HCT116 (cell line): ENCODE results near the gene DIP2A. TPM values are rescaled to one million over a fixed set of nuclear protein-coding genes. Genes with fewer than 3 reads are reported as not detected.

ENCODE experiments used
- ATAC-seq: fragments of 200-7000 bp; cut with Tn5 transposase; 2 replicates; pipeline ENCODE4 v1.9.1; 2020; ENCODE audit warnings: mild to moderate bottlenecking, moderate library complexity
- BruUV-seq: library from RNA; stranded (reverse); fragments of 400-500 nt; replicated peaks from 2 replicates; lab custom pipeline; 2021; lab: Mats Ljungman, UMichigan
- CTCF ChIA-PET: fragments of 300-600 bp; sonication (Branson Sonifier 250); formaldehyde crosslinking; loops from one replicate; lab custom pipeline; 2021; ENCODE audit warnings: antibody characterized with exemption; lab: Charles Lee
- POLR2A ChIA-PET: fragments of 300-600, 350-600 bp; sonication (Branson Sonifier 250); formaldehyde crosslinking; loops from one replicate; lab custom pipeline; 2021; ENCODE audit warnings: antibody characterized with exemption; lab: Charles Lee
- RAD21 ChIA-PET, 2 experiments: fragments of 300-600 bp; sonication (Branson Sonifier 250); formaldehyde crosslinking; loops; one replicate each; lab custom pipeline; 2023; ENCODE audit warnings: low total read pairs in 2 of 2; ENCODE audit not compliant: uncharacterized antibody in 2 of 2, unreplicated experiment in 2 of 2, low non-redundant PET in 1 of 2; lab: Charles Lee
- DNase-seq: peaks from one replicate; pipeline ENCODE4 v3.0.0-alpha.2; 2010; ENCODE audit warnings: low read depth, low spot score
- H2AFZ ChIP-seq: fragments of 200-600 bp; shearing (Covaris generic), sonication (generic); 2 replicates; pipeline ENCODE4 v1.6.1; 2017; ENCODE audit warnings: low read depth, mixed run types, mixed read lengths, antibody characterized with exemption, low read length; ENCODE audit not compliant: poor library complexity, severe bottlenecking
- H3K27ac ChIP-seq: 2 replicates; pipeline ENCODE4 v1.5.1; 2012; ENCODE audit warnings: low read depth, low read length
- H3K27me3 ChIP-seq: fragments of 200-600 bp; sonication (generic); 2 replicates; pipeline ENCODE4 v1.6.1; 2016; ENCODE audit warnings: mixed run types, low read length, mixed read lengths; ENCODE audit not compliant: insufficient read depth
- H3K36me3 ChIP-seq, 2 experiments: fragments of 200-500 bp in 1 of 2; fragments of 200-600 bp in 1 of 2; sonication (Bioruptor generic) in 1 of 2; sonication (generic) in 1 of 2; 2 replicates each; pipeline versions ENCODE4 v1.5.1 to v1.6.1; 2014 to 2016; ENCODE audit warnings: low read length in 2 of 2, inconsistent platforms in 1 of 2, mixed read lengths in 1 of 2, mixed run types in 1 of 2; ENCODE audit not compliant: insufficient read depth in 2 of 2, control insufficient read depth in 1 of 2
- H3K4me1 ChIP-seq, 2 experiments: fragments of 200-600 bp in 1 of 2; sonication (generic) in 1 of 2; 2 replicates each; pipeline versions ENCODE4 v1.5.1 to v1.6.1; 2012 to 2017; ENCODE audit warnings: low read length in 2 of 2, inconsistent platforms in 1 of 2, mild to moderate bottlenecking in 1 of 2, mixed read lengths in 1 of 2, mixed run types in 1 of 2, moderate library complexity in 1 of 2; ENCODE audit not compliant: insufficient read depth in 2 of 2, control insufficient read depth in 1 of 2
- H3K4me2 ChIP-seq: fragments of 200-600 bp; sonication (generic); 2 replicates; pipeline ENCODE4 v1.6.1; 2017; ENCODE audit warnings: mixed run types, low read length, mixed read lengths
- H3K4me3 ChIP-seq, 2 experiments: fragments of 200-600 bp in 1 of 2; sonication (generic) in 1 of 2; replicated peaks in 1 of 2; 2 replicates each; pipeline ENCODE4 v1.5.1; 2011 to 2016; ENCODE audit warnings: low read length in 2 of 2, control low read depth in 1 of 2, low read depth in 1 of 2, mild to moderate bottlenecking in 1 of 2, mixed read lengths in 1 of 2, mixed run types in 1 of 2
- H3K79me2 ChIP-seq: fragments of 200-600 bp; sonication (generic); 2 replicates; pipeline ENCODE4 v1.6.1; 2017; ENCODE audit warnings: mild to moderate bottlenecking, mixed run types, low read length, moderate library complexity, mixed read lengths; ENCODE audit not compliant: insufficient read depth
- H3K9ac ChIP-seq: fragments of 200-600 bp; sonication (generic); 2 replicates; pipeline ENCODE4 v1.6.1; 2016; ENCODE audit warnings: low read length, mixed read lengths
- H3K9me2 ChIP-seq: fragments of 200-600 bp; sonication (generic), shearing (Covaris generic); 2 replicates; pipeline ENCODE4 v1.6.1; 2017; ENCODE audit warnings: mixed run types, mild to moderate bottlenecking, moderate library complexity; ENCODE audit not compliant: insufficient read depth
- H3K9me3 ChIP-seq, 2 experiments: fragments of 200-500 bp in 1 of 2; fragments of 200-600 bp in 1 of 2; sonication (Bioruptor generic) in 1 of 2; sonication (generic) in 1 of 2; 2 replicates each; pipeline ENCODE4 v1.6.1; 2014 to 2017; ENCODE audit warnings: low read length in 2 of 2, mixed read lengths in 2 of 2, inconsistent platforms in 1 of 2, low read depth in 1 of 2, mild to moderate bottlenecking in 1 of 2, mixed run types in 1 of 2, moderate library complexity in 1 of 2; ENCODE audit not compliant: control insufficient read depth in 1 of 2, insufficient read depth in 1 of 2
- H4K20me1 ChIP-seq: fragments of 200-600 bp; sonication (generic), shearing (Covaris generic); 2 replicates; pipeline ENCODE4 v1.6.1; 2017; ENCODE audit warnings: mixed run types, mild to moderate bottlenecking, moderate library complexity; ENCODE audit not compliant: insufficient read depth
- CEBPB ChIP-seq: IDR thresholded peaks from 2 replicates; pipeline ENCODE4 v1.6.1; 2012; ENCODE audit warnings: low read depth
- CTCF ChIP-seq, 3 experiments: fragments of 200-600 bp in 1 of 3; sonication (generic) in 1 of 3; IDR thresholded peaks in 2 of 3; conservative IDR thresholded peaks in 1 of 3; 2 replicates each; pipeline ENCODE4 v1.5.1; 2012 to 2017; ENCODE audit warnings: low read depth in 2 of 3, low read length in 2 of 3, antibody characterized with exemption in 1 of 3, borderline replicate concordance in 1 of 3, control low read depth in 1 of 3, mild to moderate bottlenecking in 1 of 3, mixed read lengths in 1 of 3, mixed run types in 1 of 3, moderate library complexity in 1 of 3; ENCODE audit not compliant: insufficient read depth in 1 of 3
- EGR1 ChIP-seq: IDR thresholded peaks from 2 replicates; pipeline ENCODE4 v1.6.1; 2012; ENCODE audit warnings: low read depth
- ELF1 ChIP-seq: IDR thresholded peaks from 2 replicates; pipeline ENCODE4 v1.6.1; 2012; ENCODE audit warnings: low read depth, borderline replicate concordance
- EZH2 ChIP-seq: fragments of 200-600 bp; sonication (generic); IDR thresholded peaks from 2 replicates; pipeline ENCODE4 v1.6.1; 2017; ENCODE audit warnings: antibody characterized with exemption, mixed run types
- EZH2phosphoT487 ChIP-seq: fragments of 200-600 bp; IDR thresholded peaks from 2 replicates; pipeline ENCODE4 v1.6.1; 2018; ENCODE audit warnings: antibody characterized with exemption, borderline replicate concordance
- FOSL1 ChIP-seq: IDR thresholded peaks from 2 replicates; pipeline ENCODE4 v1.6.1; 2012; ENCODE audit warnings: low read depth
- POLR2A ChIP-seq: IDR thresholded peaks from 2 replicates; pipeline ENCODE4 v1.7.0; 2011; ENCODE audit warnings: borderline replicate concordance; ENCODE audit not compliant: insufficient read depth, insufficient read length; ENCODE audit errors: extremely low read depth
- RAD21 ChIP-seq: IDR thresholded peaks from 2 replicates; pipeline ENCODE4 v1.6.1; 2012; ENCODE audit warnings: low read depth, mild to moderate bottlenecking
- REST ChIP-seq: IDR thresholded peaks from 2 replicates; pipeline ENCODE4 v1.6.1; 2012; ENCODE audit warnings: low read depth
- SIN3A ChIP-seq: IDR thresholded peaks from 2 replicates; pipeline ENCODE4 v1.6.1; 2012; ENCODE audit warnings: low read depth
- intact Hi-C: fragments of 100-400 bp; cut with micrococcal nuclease; formaldehyde crosslinking; loops from 2 replicates; pipeline ENCODE4 v1.10.0; 2022
- total RNA-seq: library from RNA; stranded (reverse); gene quantifications from one replicate; pipeline ENCODE4 v1.2.1, GENCODE V29; 2021; ENCODE audit not compliant: unreplicated experiment

DIP2A gene
- total RNA-seq, 1 experiment from 2014 or later = 39.9 TPM

- Histone ChIP-seq H3K9me3 (no peaks in the 10 kb centered on the region), H4K20me1 (no peaks in the 10 kb centered on the region), H2AFZ (no peak overlapping the region), H3K79me2 (no peaks in the 10 kb centered on the region), H3K4me3 (no peak overlapping the region), H3K4me2 (no peak overlapping the region), H3K9me2 (no peaks in the 10 kb centered on the region), H3K36me3 (peaks cover 0 to 2% of the 10 kb centered on the region in 2 experiments; a peak in 1 of 4 replicates), H3K27ac (no peak overlapping the region; the same call in 1 of the 2 replicates), H3K27me3 (no peaks in the 10 kb centered on the region), H3K9ac (no peak overlapping the region), H3K4me1 (no peaks in the 10 kb centered on the region)
- TF ChIP-seq EZH2 = no peak
- TF ChIP-seq REST = no peak
- BruUV-seq = no TSS peak
- intact Hi-C loops = no loop called here
- ATAC-seq = peak; percentile 8; the same call in 1 of the 2 replicates
- ChIA-PET RAD21 (no interaction called here), CTCF (no interaction called here), POLR2A (no interaction called here)
- DNase-seq = no peak
Measured at GRCh38 chr21:46423546-46424038, 35.1 kb upstream of the DIP2A start.

GRCh38 chr21:46424039-46424591 lies 34.6 kb upstream of the DIP2A start:
- no TSS peak for BruUV-seq
- Histone ChIP-seq H3K4me2 (no peak overlapping the region), H3K4me3 (no peak overlapping the region), H3K4me1 (no peaks in the 10 kb centered on the region), H3K9me2 (no peaks in the 10 kb centered on the region), H3K36me3 (peaks cover 0 to 2% of the 10 kb centered on the region in 2 experiments; a peak in 1 of 4 replicates), H3K27me3 (no peaks in the 10 kb centered on the region), H4K20me1 (no peaks in the 10 kb centered on the region), H3K9me3 (no peaks in the 10 kb centered on the region), H2AFZ (no peak overlapping the region), H3K79me2 (no peaks in the 10 kb centered on the region), H3K27ac (no peak overlapping the region; the same call in 1 of the 2 replicates), H3K9ac (no peak overlapping the region)
- RAD21 ChIA-PET = no interaction called here
- intact Hi-C loops = no loop called here
- ATAC-seq = peak; percentile 49; the same call in 1 of the 2 replicates
- DNase-seq = no peak
- CTCF ChIA-PET = no interaction called here
- POLR2A ChIA-PET = no interaction called here
- TF ChIP-seq RAD21 (no peak), POLR2A (no peak), CEBPB (no peak), EZH2phosphoT487 (no peak), EGR1 (no peak), ELF1 (no peak), CTCF (IDR thresholded peaks at IDR 0.05 in 2 of 3, conservative IDR thresholded peaks at IDR 0.05 in 1 of 3; ENCODE audit: borderline replicate concordance in 1 of 3, insufficient read depth in 1 of 3, low read depth in 2 of 3, low read length in 2 of 3) (no peak), FOSL1 (no peak), SIN3A (no peak)
